H9 (cell line): ENCODE measurements around the gene ATG2A. TPM values are rescaled to one million over a fixed set of nuclear protein-coding genes. Genes with fewer than 3 reads are reported as not detected.

ENCODE experiments used
- DNase-seq: peaks from one replicate; pipeline ENCODE4 v3.0.0-alpha.2; 2017
- H2AFZ ChIP-seq: one replicate; pipeline ENCODE4 v1.6.1; 2013; ENCODE audit warnings: mild to moderate bottlenecking, low read length, control low read depth, moderate library complexity
- H2AK5ac ChIP-seq: 2 replicates; pipeline ENCODE4 v1.6.1; 2013; ENCODE audit warnings: low read length, control low read depth, mixed read lengths; ENCODE audit not compliant: insufficient read length
- H2BK120ac ChIP-seq: one replicate; pipeline ENCODE4 v1.6.1; 2013; ENCODE audit warnings: low read depth, mild to moderate bottlenecking, low read length, control low read depth, inconsistent platforms; ENCODE audit not compliant: poor library complexity, severe bottlenecking
- H2BK12ac ChIP-seq: 2 replicates; pipeline ENCODE4 v1.6.1; 2013; ENCODE audit warnings: low read length, control low read depth, mixed read lengths, low read depth; ENCODE audit not compliant: insufficient read length
- H2BK15ac ChIP-seq: 2 replicates; pipeline ENCODE4 v1.6.1; 2013; ENCODE audit warnings: low read depth, low read length, control low read depth
- H2BK20ac ChIP-seq: one replicate; pipeline ENCODE4 v1.6.1; 2013; ENCODE audit warnings: low read depth, mild to moderate bottlenecking, low read length, control low read depth, inconsistent platforms; ENCODE audit not compliant: poor library complexity, severe bottlenecking
- H2BK5ac ChIP-seq: 2 replicates; pipeline ENCODE4 v1.6.1; 2013; ENCODE audit warnings: low read length, control low read depth, mixed read lengths; ENCODE audit not compliant: insufficient read length
- H3K14ac ChIP-seq: 2 replicates; pipeline ENCODE4 v1.6.1; 2013; ENCODE audit warnings: low read length, control low read depth; ENCODE audit not compliant: insufficient read depth
- H3K18ac ChIP-seq: 2 replicates; pipeline ENCODE4 v1.6.1; 2013; ENCODE audit warnings: low read depth, mild to moderate bottlenecking, mixed read lengths, low read length, control low read depth; ENCODE audit not compliant: insufficient read length
- H3K23ac ChIP-seq: 2 replicates; pipeline ENCODE4 v1.6.1; 2013; ENCODE audit warnings: low read length, control low read depth, mixed read lengths, low read depth; ENCODE audit not compliant: insufficient read length
- H3K23me2 ChIP-seq: 2 replicates; pipeline ENCODE4 v1.6.1; 2013; ENCODE audit warnings: low read depth, mild to moderate bottlenecking, mixed read lengths, low read length, control low read depth; ENCODE audit not compliant: insufficient read length, poor library complexity, severe bottlenecking
- H3K27ac ChIP-seq: 2 replicates; pipeline ENCODE4 v1.5.1; 2013; ENCODE audit warnings: low read length, control low read depth, mixed read lengths, low read depth; ENCODE audit not compliant: insufficient read length
- H3K27me3 ChIP-seq: 2 replicates; pipeline ENCODE4 v1.6.1; 2013; ENCODE audit warnings: low read length, control low read depth, inconsistent platforms; ENCODE audit not compliant: insufficient read depth
- H3K4ac ChIP-seq: 2 replicates; pipeline ENCODE4 v1.6.1; 2013; ENCODE audit warnings: low read depth, mild to moderate bottlenecking, control low read depth, inconsistent platforms, low read length, moderate library complexity
- H3K4me1 ChIP-seq: 2 replicates; pipeline ENCODE4 v1.6.1; 2013; ENCODE audit warnings: low read length, control low read depth, inconsistent platforms; ENCODE audit not compliant: insufficient read depth
- H3K4me2 ChIP-seq: 2 replicates; pipeline ENCODE4 v1.6.1; 2013; ENCODE audit warnings: low read length, control low read depth, mixed read lengths; ENCODE audit not compliant: insufficient read length, insufficient read depth
- H3K56ac ChIP-seq: 2 replicates; pipeline ENCODE4 v1.6.1; 2013; ENCODE audit warnings: low read depth, mild to moderate bottlenecking, mixed read lengths, low read length, control low read depth; ENCODE audit not compliant: insufficient read length
- H3K79me1 ChIP-seq: 2 replicates; pipeline ENCODE4 v1.6.1; 2013; ENCODE audit warnings: low read depth, mild to moderate bottlenecking, moderate library complexity, low read length, control low read depth, inconsistent platforms; ENCODE audit not compliant: insufficient read depth, poor library complexity, severe bottlenecking
- H3K79me2 ChIP-seq: 2 replicates; pipeline ENCODE4 v1.6.1; 2013; ENCODE audit warnings: low read length, control low read depth, inconsistent platforms; ENCODE audit not compliant: insufficient read depth
- H3K9ac ChIP-seq: 2 replicates; pipeline ENCODE4 v1.6.1; 2013; ENCODE audit warnings: low read length, control low read depth, mixed read lengths; ENCODE audit not compliant: insufficient read length; ENCODE audit errors: extremely low read depth
- H3K9me3 ChIP-seq: one replicate; pipeline ENCODE4 v1.6.1; 2013; ENCODE audit warnings: low read depth, low read length, inconsistent platforms; ENCODE audit not compliant: control insufficient read depth
- H3T11ph ChIP-seq: one replicate; pipeline ENCODE4 v1.6.1; 2013; ENCODE audit warnings: mild to moderate bottlenecking, low read length, control low read depth, inconsistent platforms
- H4K20me1 ChIP-seq: one replicate; pipeline ENCODE4 v1.6.1; 2013; ENCODE audit not compliant: control insufficient read depth, insufficient read length, insufficient read depth
- H4K5ac ChIP-seq: 2 replicates; pipeline ENCODE4 v1.6.1; 2013; ENCODE audit warnings: low read depth, mild to moderate bottlenecking, mixed read lengths, low read length, control low read depth; ENCODE audit not compliant: insufficient read length
- H4K8ac ChIP-seq: replicated peaks from 2 replicates; pipeline ENCODE4 v1.6.1; 2013; ENCODE audit warnings: low read length, control low read depth, mixed read lengths, low read depth; ENCODE audit not compliant: insufficient read length
- H4K91ac ChIP-seq: 2 replicates; pipeline ENCODE4 v1.6.1; 2013; ENCODE audit warnings: low read depth, mild to moderate bottlenecking, moderate library complexity, mixed read lengths, low read length, control low read depth; ENCODE audit not compliant: insufficient read length
- H3K27ac Mint-ChIP-seq, 3 experiments: 2 replicates in 2 of 3; 3 replicates in 1 of 3; pipeline ENCODE4 v1.8.0; 2020 to 2021; ENCODE audit warnings: mixed read lengths in 3 of 3, mild to moderate bottlenecking in 1 of 3, moderate library complexity in 1 of 3
- H3K27me3 Mint-ChIP-seq: 2 replicates; pipeline ENCODE4 v1.8.0; 2021; ENCODE audit warnings: low read depth, mild to moderate bottlenecking, moderate library complexity, mixed read lengths
- H3K36me3 Mint-ChIP-seq, 3 experiments: 2 replicates in 2 of 3; 3 replicates in 1 of 3; pipeline ENCODE4 v1.8.0; 2020 to 2021; ENCODE audit warnings: low read depth in 3 of 3, mixed read lengths in 3 of 3; ENCODE audit not compliant: insufficient read depth in 1 of 3
- H3K4me1 Mint-ChIP-seq, 2 experiments: 2 replicates each; pipeline ENCODE4 v1.8.0; 2020; ENCODE audit warnings: mixed read lengths in 2 of 2
- H3K4me3 Mint-ChIP-seq, 2 experiments: 2 replicates in 1 of 2; 3 replicates in 1 of 2; pipeline ENCODE4 v1.8.0; 2020 to 2021; ENCODE audit warnings: mild to moderate bottlenecking in 2 of 2, mixed read lengths in 2 of 2, moderate library complexity in 1 of 2
- H3K9me3 Mint-ChIP-seq, 2 experiments: 2 replicates in 1 of 2; 3 replicates in 1 of 2; pipeline ENCODE4 v1.8.0; 2020; ENCODE audit warnings: mild to moderate bottlenecking in 2 of 2, mixed read lengths in 2 of 2, moderate library complexity in 1 of 2
- WGBS: extraction: QIAGEN DNeasy Blood & Tissue Kit; methylation state at CpG from one replicate; pipeline ENCODE4 v1.1.7; 2013; ENCODE audit warnings: missing lambda C conversion rate, low lambda C conversion rate, mixed read lengths; ENCODE audit not compliant: insufficient read length; ENCODE audit errors: extremely low coverage; 5-methylcytosine and 5-hydroxymethylcytosine counted together
- total RNA-seq: library from RNA; stranded (reverse); gene quantifications from 2 replicates; pipeline ENCODE4 v1.2.1, GENCODE V29; 2021
- TF ChIP-seq, protein P1 (sequence below): fragments of 200-600 bp; sonication (generic); conservative IDR thresholded peaks from 3 replicates; pipeline ENCODE4 v1.8.0; 2021; ENCODE audit warnings: antibody characterized with exemption, mild to moderate bottlenecking

Gene ATG2A
- total RNA-seq, 1 experiment from 2014 or later: 21.3 TPM

DNA sequence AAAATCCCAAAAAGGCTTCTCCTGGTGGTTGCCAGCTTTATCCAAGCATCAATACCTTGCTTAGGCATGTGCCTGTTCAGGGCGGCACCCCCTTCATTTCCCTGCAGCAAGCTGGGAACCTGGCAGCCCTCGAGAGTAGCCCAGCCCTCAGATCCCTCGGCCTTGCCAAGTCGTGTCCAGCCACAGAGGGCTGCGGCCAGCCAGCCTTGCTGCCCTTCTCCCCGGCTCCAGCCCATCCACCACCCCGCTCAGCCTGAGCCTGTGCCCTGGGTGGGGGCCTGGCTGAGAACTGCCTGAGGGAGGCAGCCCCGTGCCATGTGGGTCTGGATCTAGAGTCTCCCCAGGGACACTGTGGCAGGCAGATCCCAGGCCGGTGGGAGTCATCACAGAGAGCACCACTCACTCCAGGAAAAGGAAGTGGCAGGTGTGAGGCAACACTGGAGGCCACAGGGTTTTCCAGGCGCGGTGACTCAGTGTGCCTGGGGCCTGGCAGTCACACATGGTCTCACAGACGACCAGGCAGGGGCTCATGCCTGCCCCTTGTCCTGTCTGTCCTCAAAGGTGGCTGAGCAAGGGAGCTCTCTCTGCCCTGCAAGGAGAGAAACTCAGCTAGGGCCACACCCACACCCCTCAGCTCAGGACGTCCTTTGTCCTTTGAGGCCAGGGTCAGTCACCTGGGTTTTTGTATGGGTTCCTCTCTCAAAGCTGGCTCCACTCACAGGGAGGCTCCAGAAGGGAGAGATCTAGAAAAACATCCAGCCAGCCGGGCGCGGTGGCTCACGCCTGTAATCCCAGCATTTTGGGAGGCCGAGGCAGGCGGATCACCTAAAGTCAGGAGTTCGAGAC lies 60.4 kb downstream of the ATG2A start:
- H2BK12ac ChIP-seq: no peak overlapping the region
- no peaks in the 10 kb centered on the region for H4K20me1 ChIP-seq
- H4K5ac ChIP-seq: no peak overlapping the region
- H3K27ac ChIP-seq: no peak overlapping the region
- no peak overlapping the region for H2AFZ ChIP-seq
- no peak overlapping the region for H3K18ac ChIP-seq
- no peaks in the 10 kb centered on the region for H3K9me3 ChIP-seq
- H4K8ac ChIP-seq: no peak overlapping the region
- H3K9me3 Mint-ChIP-seq: no peaks in the 10 kb centered on the region
- no peak overlapping the region for H2BK5ac ChIP-seq
- no peaks in the 10 kb centered on the region for H3K27me3 Mint-ChIP-seq
- no peak overlapping the region for H3K23ac ChIP-seq
- H2AK5ac ChIP-seq: no peak overlapping the region
- no peak overlapping the region for H3K4ac ChIP-seq
- no peak overlapping the region; the same call in 1 of the 2 replicates for H3K14ac ChIP-seq
- H3K27me3 ChIP-seq: no peaks in the 10 kb centered on the region
- H3K4me1 ChIP-seq: no peaks in the 10 kb centered on the region; the same call in 1 of the 2 replicates
- peaks cover 11% of the 10 kb centered on the region in 2 experiments for H3K4me1 Mint-ChIP-seq
- H3K27ac Mint-ChIP-seq: peak overlapping the region in 1 of 3 experiments; percentile 64; a peak in 2 of 7 replicates
- peaks cover 2 to 17% (median 11%) of the 10 kb centered on the region in 3 experiments; a peak in 6 of 7 replicates for H3K36me3 Mint-ChIP-seq
- no peaks in the 10 kb centered on the region for H3K79me2 ChIP-seq
- H3K9ac ChIP-seq: no peak overlapping the region
- WGBS: no CpG with 5 or more reads among the region's 20 CpGs
- no peak overlapping the region for H3K56ac ChIP-seq
- no peak overlapping the region for H3T11ph ChIP-seq
- H2BK15ac ChIP-seq: no peak overlapping the region
- H3K23me2 ChIP-seq: no peaks in the 10 kb centered on the region
- TF ChIP-seq, protein P1, sequence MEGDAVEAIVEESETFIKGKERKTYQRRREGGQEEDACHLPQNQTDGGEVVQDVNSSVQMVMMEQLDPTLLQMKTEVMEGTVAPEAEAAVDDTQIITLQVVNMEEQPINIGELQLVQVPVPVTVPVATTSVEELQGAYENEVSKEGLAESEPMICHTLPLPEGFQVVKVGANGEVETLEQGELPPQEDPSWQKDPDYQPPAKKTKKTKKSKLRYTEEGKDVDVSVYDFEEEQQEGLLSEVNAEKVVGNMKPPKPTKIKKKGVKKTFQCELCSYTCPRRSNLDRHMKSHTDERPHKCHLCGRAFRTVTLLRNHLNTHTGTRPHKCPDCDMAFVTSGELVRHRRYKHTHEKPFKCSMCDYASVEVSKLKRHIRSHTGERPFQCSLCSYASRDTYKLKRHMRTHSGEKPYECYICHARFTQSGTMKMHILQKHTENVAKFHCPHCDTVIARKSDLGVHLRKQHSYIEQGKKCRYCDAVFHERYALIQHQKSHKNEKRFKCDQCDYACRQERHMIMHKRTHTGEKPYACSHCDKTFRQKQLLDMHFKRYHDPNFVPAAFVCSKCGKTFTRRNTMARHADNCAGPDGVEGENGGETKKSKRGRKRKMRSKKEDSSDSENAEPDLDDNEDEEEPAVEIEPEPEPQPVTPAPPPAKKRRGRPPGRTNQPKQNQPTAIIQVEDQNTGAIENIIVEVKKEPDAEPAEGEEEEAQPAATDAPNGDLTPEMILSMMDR: no peak
- H3K79me1 ChIP-seq: no peaks in the 10 kb centered on the region
- H2BK120ac ChIP-seq: no peak overlapping the region
- no peak overlapping the region for H2BK20ac ChIP-seq
- no peak for DNase-seq
- H3K4me2 ChIP-seq: no peak overlapping the region
- no peak overlapping the region for H4K91ac ChIP-seq
- H3K4me3 Mint-ChIP-seq: no peak overlapping the region
